GM21447 (cell line): ENCODE data around the gene RRP36.
"Not testable (repeated sequence)": the region's sequence is repeated elsewhere in the genome, so short reads cannot be mapped to it uniquely, and the experiment has no call there.

Experiments
- ATAC-seq: cut with Tn5 transposase; IDR thresholded peaks from one replicate; pipeline ENCODE4 v1.9.1; 2021; ENCODE audit not compliant: unreplicated experiment

Gene RRP36

GRCh38 chr6:43036712-43037111, 15.3 kb downstream of the RRP36 start:
- no peak for ATAC-seq

- no peak for ATAC-seq
Measured at GRCh38 chr6:43037197-43037596, 15.8 kb downstream of the RRP36 start.

- ATAC-seq = no peak
Measured at GRCh38 chr6:43037706-43038105, 16.3 kb downstream of the RRP36 start.

- ATAC-seq = no peak
Measured at GRCh38 chr6:43038727-43039126, 17.3 kb downstream of the RRP36 start.

- ATAC-seq = no peak
Measured at GRCh38 chr6:43040542-43041257, 19.3 kb downstream of the RRP36 start.

- ATAC-seq = not testable (repeated sequence)
Measured at GRCh38 chr6:43041475-43041874, 20.1 kb downstream of the RRP36 start.

- ATAC-seq = no peak
Measured at GRCh38 chr6:43043310-43043709, 21.9 kb downstream of the RRP36 start.

GRCh38 chr6:43045371-43045930, 24.0 kb downstream of the RRP36 start:
- no peak for ATAC-seq

GRCh38 chr6:43047998-43048397, 26.6 kb downstream of the RRP36 start:
- ATAC-seq = no peak

GRCh38 chr6:43050981-43051380, 29.6 kb downstream of the RRP36 start:
- ATAC-seq = no peak

GRCh38 chr6:43052225-43052841, 30.9 kb downstream of the RRP36 start:
- no peak for ATAC-seq

GRCh38 chr6:43052842-43053544, 31.6 kb downstream of the RRP36 start:
- ATAC-seq = peak; percentile 23

- ATAC-seq = peak; percentile 86
Measured at GRCh38 chr6:43053545-43054205, 32.3 kb downstream of the RRP36 start, which contains the start of gene CUL7. TSS of gene CUL7 (minus strand) at chr6:43053851. CDS start at chr6:43052788, 1,063 bp downstream.

- ATAC-seq = no peak
Measured at GRCh38 chr6:43054206-43054943, 33.0 kb downstream of the RRP36 start.

- no peak for ATAC-seq
Measured at GRCh38 chr6:43055966-43056365, 34.5 kb downstream of the RRP36 start.

GRCh38 chr6:43058531-43058930, 37.1 kb downstream of the RRP36 start:
- ATAC-seq = no peak

- peak; percentile 91 for ATAC-seq
Measured at GRCh38 chr6:43059168-43060033, 38.0 kb downstream of the RRP36 start, which contains the start of the genes KLC4 and MRPL2. TSS of gene KLC4 (plus strand) at chr6:43059631. CDS start at chr6:43061336, 1,705 bp downstream. TSS of gene MRPL2 (minus strand) at chr6:43059434. CDS start at chr6:43059381, 53 bp downstream.

- no peak for ATAC-seq
Measured at GRCh38 chr6:43060034-43060754, 38.8 kb downstream of the RRP36 start.
